ENCODE data around the gene NUMBL.

GRCh38 chr19:40695881-40696280, 5.4 kb upstream of the NUMBL start:
- TF ChIP-seq POLR2AphosphoS5 (IDR thresholded peaks at IDR 0.05) (no peak), POLR2A (IDR thresholded peaks at IDR 0.05; ENCODE audit: low read depth) (no peak), CTCF (IDR thresholded peaks at IDR 0.05) (no peak)

Data from esophagus muscularis mucosa (tissue), 3 donors.